Mesangial cell (primary cell): ENCODE data around the gene SEC24B. TPM values are rescaled to one million over a fixed set of nuclear protein-coding genes. Genes with fewer than 3 reads are reported as not detected.

Experiments
- total RNA-seq: library from RNA; depleted of rRNA; stranded (reverse); fragments of >200 nt; gene quantifications from 2 replicates; pipeline ENCODE4 v1.2.3, GENCODE V29; 2015

SEC24B gene
- total RNA-seq, result 19.6 and 24.7 TPM in 2 replicates

GRCh38 chr4:109433205-109434006 lies at the start of gene SEC24B:
Gene SEC24B (plus strand): TSS chr4:109433815. CDS start chr4:109433870, 55 bp downstream.

GRCh38 chr4:109559983-109560686 lies 126.5 kb downstream of the SEC24B start, which contains the start of gene MCUB:
Gene MCUB (plus strand): TSS chr4:109560246. CDS start chr4:109560338, 92 bp downstream.

Other genes starting within 250 kb of the SEC24B start
- gene COL25A1, start 131.2 kb upstream of the SEC24B start, total RNA-seq, result 1.5 and 7.8 TPM in 2 replicates
- 31.8 and 68.4 TPM in 2 replicates for gene MCUB, start 126.4 kb downstream of the SEC24B start, total RNA-seq